WTC11 (cell line): ENCODE results near the gene DCTN5. TPM values are rescaled to one million over a fixed set of nuclear protein-coding genes. Genes with fewer than 3 reads are reported as not detected.

Experiments
- ATAC-seq: fragments of 200-7000 bp; cut with Tn5 transposase; 2 replicates; pipeline ENCODE4 v1.10.0; 2021; ENCODE audit warnings: mild to moderate bottlenecking, moderate library complexity
- CTCF ChIA-PET: fragments of 300-600 bp; sonication (Branson Sonifier 250); formaldehyde crosslinking; loops from one replicate; lab custom pipeline; 2021; ENCODE audit warnings: antibody characterized with exemption; lab: Charles Lee
- POLR2A ChIA-PET: fragments of 350-600 bp; sonication (Branson Sonifier 250); formaldehyde crosslinking; loops from one replicate; lab custom pipeline; 2021; ENCODE audit warnings: antibody characterized with exemption; lab: Charles Lee
- DNase-seq: peaks from one replicate; pipeline ENCODE4 v3.0.0; 2021; ENCODE audit warnings: low spot score
- H3K27ac Mint-ChIP-seq: 2 replicates; pipeline ENCODE4 v1.8.0; 2021; ENCODE audit warnings: mixed read lengths
- H3K27me3 Mint-ChIP-seq: 2 replicates; pipeline ENCODE4 v1.8.0; 2021; ENCODE audit warnings: low read depth, mild to moderate bottlenecking, moderate library complexity, mixed read lengths
- H3K36me3 Mint-ChIP-seq: 2 replicates; pipeline ENCODE4 v1.8.0; 2021; ENCODE audit warnings: mixed read lengths
- H3K4me1 Mint-ChIP-seq: 2 replicates; pipeline ENCODE4 v1.8.0; 2022; ENCODE audit warnings: mixed read lengths
- H3K4me3 Mint-ChIP-seq: 2 replicates; pipeline ENCODE4 v1.8.0; 2021; ENCODE audit warnings: mild to moderate bottlenecking, moderate library complexity, mixed read lengths
- H3K9me3 Mint-ChIP-seq: 2 replicates; pipeline ENCODE4 v1.8.0; 2021; ENCODE audit warnings: mixed read lengths
- CBFB ChIP-seq: sonication (generic); formaldehyde crosslinking; IDR thresholded peaks from 2 replicates; pipeline ENCODE4 v1.8.1; 2022; ENCODE audit warnings: mild to moderate bottlenecking, low read depth, missing genetic modification reagents
- CREB1 ChIP-seq: sonication (generic); formaldehyde crosslinking; IDR thresholded peaks from 2 replicates; pipeline ENCODE4 v1.8.0; 2023; ENCODE audit warnings: mild to moderate bottlenecking, missing genetic modification reagents
- ELF4 ChIP-seq: sonication (generic); formaldehyde crosslinking; IDR thresholded peaks from 2 replicates; pipeline ENCODE4 v1.8.1; 2022; ENCODE audit warnings: low read depth, mild to moderate bottlenecking, moderate library complexity, missing genetic modification reagents
- EMX1 ChIP-seq: fragments of 250-450 bp; sonication (Bioruptor Pico); IDR thresholded peaks from 2 replicates; pipeline ENCODE4 v1.8.0; 2021; ENCODE audit warnings: mild to moderate bottlenecking
- ETV6 ChIP-seq: sonication (generic); formaldehyde crosslinking; IDR thresholded peaks from 2 replicates; pipeline ENCODE4 v1.8.1; 2022; ENCODE audit warnings: mild to moderate bottlenecking, missing genetic modification reagents
- GRHL2 ChIP-seq: fragments of 250-450 bp; sonication (Bioruptor Pico); IDR thresholded peaks from 2 replicates; pipeline ENCODE4 v1.8.0; 2022; ENCODE audit warnings: mild to moderate bottlenecking, moderate library complexity; ENCODE audit not compliant: insufficient replicate concordance, severe bottlenecking
- GTF2I ChIP-seq: fragments of 250-450 bp; sonication (Bioruptor Pico); conservative IDR thresholded peaks from 2 replicates; pipeline ENCODE4 v1.4.0; 2021; ENCODE audit warnings: mild to moderate bottlenecking
- HMGA2 ChIP-seq: fragments of 250-450 bp; sonication (Bioruptor Pico); IDR thresholded peaks from 2 replicates; pipeline ENCODE4 v1.4.0; 2021; ENCODE audit warnings: mild to moderate bottlenecking, moderate library complexity
- NR2C2 ChIP-seq: sonication (generic); formaldehyde crosslinking; IDR thresholded peaks from 2 replicates; pipeline ENCODE4 v1.8.0; 2022; ENCODE audit warnings: mild to moderate bottlenecking, missing genetic modification reagents
- PRRX2 ChIP-seq: fragments of 250-450 bp; sonication (Bioruptor Pico); IDR thresholded peaks from 2 replicates; pipeline ENCODE4 v1.8.0; 2021; ENCODE audit warnings: mild to moderate bottlenecking
- SMAD3 ChIP-seq: sonication (generic); formaldehyde crosslinking; IDR thresholded peaks from 2 replicates; pipeline ENCODE4 v1.8.0; 2022; ENCODE audit warnings: missing genetic modification reagents, mild to moderate bottlenecking, borderline replicate concordance
- ZNF232 ChIP-seq: sonication (generic); formaldehyde crosslinking; IDR thresholded peaks from 2 replicates; pipeline ENCODE4 v1.8.0; 2022; ENCODE audit warnings: mild to moderate bottlenecking, missing genetic modification reagents
- ZNF423 ChIP-seq: fragments of 250-450 bp; sonication (Bioruptor Pico); IDR thresholded peaks from 2 replicates; pipeline ENCODE4 v2.1.2; 2022; ENCODE audit warnings: mild to moderate bottlenecking, moderate library complexity
- ZNF671 ChIP-seq: fragments of 250-450 bp; sonication (Bioruptor Pico); IDR thresholded peaks from 2 replicates; pipeline ENCODE4 v1.8.0; 2021; ENCODE audit warnings: mild to moderate bottlenecking
- total RNA-seq: library from RNA; stranded (reverse); gene quantifications from 3 replicates; pipeline ENCODE4 v1.2.3, GENCODE V29; 2021
- TF ChIP-seq, protein P1 (sequence below): fragments of 250-450 bp; sonication (Bioruptor Pico); IDR thresholded peaks from 2 replicates; pipeline ENCODE4 v1.8.0; 2021; ENCODE audit warnings: mild to moderate bottlenecking
- TF ChIP-seq, protein P2 (sequence below): sonication (generic); formaldehyde crosslinking; IDR thresholded peaks from 2 replicates; pipeline ENCODE4 v1.8.0; 2022; ENCODE audit warnings: mild to moderate bottlenecking, missing genetic modification reagents
- TF ChIP-seq, protein P3 (sequence below): sonication (generic); formaldehyde crosslinking; IDR thresholded peaks from 2 replicates; pipeline ENCODE4 v1.8.1; 2023; ENCODE audit warnings: mild to moderate bottlenecking, moderate library complexity, missing genetic modification reagents
- TF ChIP-seq, protein P4 (sequence below): sonication (generic); formaldehyde crosslinking; IDR thresholded peaks from 2 replicates; pipeline ENCODE4 v1.8.1; 2022; ENCODE audit warnings: mild to moderate bottlenecking, moderate library complexity, missing genetic modification reagents
- TF ChIP-seq, protein P5 (sequence below): sonication (generic); formaldehyde crosslinking; conservative IDR thresholded peaks from 2 replicates; pipeline ENCODE4 v1.8.1; 2023; ENCODE audit warnings: mild to moderate bottlenecking, low read depth, missing genetic modification reagents, moderate library complexity
- TF ChIP-seq, protein P6 (sequence below): sonication (generic); formaldehyde crosslinking; IDR thresholded peaks from 2 replicates; pipeline ENCODE4 v1.8.0; 2022; ENCODE audit warnings: mild to moderate bottlenecking, missing genetic modification reagents
- TF ChIP-seq, protein P7 (sequence below): fragments of 250-450 bp; sonication (Bioruptor Pico); IDR thresholded peaks from 2 replicates; pipeline ENCODE4 v1.9.0; 2021; ENCODE audit warnings: moderate library complexity, mild to moderate bottlenecking, inconsistent platforms, borderline replicate concordance

Gene DCTN5
- total RNA-seq, 1 experiment from 2014 or later: 65.8 TPM

DNA sequence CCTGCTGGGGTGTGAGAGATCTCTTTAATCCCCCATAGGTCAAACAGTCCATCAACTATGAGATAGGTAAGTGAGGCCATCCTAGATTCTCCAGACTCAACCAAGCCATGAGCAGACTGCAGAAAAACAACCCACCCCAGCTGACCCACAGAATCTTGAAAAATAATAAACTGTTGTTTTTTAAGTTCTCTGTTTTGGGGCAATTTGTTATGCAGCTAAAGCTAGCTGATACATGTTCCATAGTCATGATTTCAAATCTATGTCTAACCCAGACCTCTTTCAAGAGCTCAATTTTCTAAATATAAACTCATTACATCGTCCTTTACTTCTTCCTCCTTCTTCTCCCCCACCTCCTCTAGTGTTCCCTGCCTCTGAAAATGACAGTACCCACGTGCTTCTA lies 61.7 kb downstream of the DCTN5 start:
- ATAC-seq (no peak), DNase-seq (no peak)
- TF ChIP-seq, protein P1, sequence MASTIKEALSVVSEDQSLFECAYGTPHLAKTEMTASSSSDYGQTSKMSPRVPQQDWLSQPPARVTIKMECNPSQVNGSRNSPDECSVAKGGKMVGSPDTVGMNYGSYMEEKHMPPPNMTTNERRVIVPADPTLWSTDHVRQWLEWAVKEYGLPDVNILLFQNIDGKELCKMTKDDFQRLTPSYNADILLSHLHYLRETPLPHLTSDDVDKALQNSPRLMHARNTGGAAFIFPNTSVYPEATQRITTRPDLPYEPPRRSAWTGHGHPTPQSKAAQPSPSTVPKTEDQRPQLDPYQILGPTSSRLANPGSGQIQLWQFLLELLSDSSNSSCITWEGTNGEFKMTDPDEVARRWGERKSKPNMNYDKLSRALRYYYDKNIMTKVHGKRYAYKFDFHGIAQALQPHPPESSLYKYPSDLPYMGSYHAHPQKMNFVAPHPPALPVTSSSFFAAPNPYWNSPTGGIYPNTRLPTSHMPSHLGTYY (CRISPR knock-in tag): no peak
- TF ChIP-seq, protein P2, sequence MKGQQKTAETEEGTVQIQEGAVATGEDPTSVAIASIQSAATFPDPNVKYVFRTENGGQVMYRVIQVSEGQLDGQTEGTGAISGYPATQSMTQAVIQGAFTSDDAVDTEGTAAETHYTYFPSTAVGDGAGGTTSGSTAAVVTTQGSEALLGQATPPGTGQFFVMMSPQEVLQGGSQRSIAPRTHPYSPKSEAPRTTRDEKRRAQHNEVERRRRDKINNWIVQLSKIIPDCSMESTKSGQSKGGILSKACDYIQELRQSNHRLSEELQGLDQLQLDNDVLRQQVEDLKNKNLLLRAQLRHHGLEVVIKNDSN (CRISPR knock-in tag): no peak
- TF ChIP-seq ETV6 (CRISPR knock-in tag) (no peak), HMGA2 (CRISPR knock-in tag) (no peak), GRHL2 (no peak), PRRX2 (CRISPR knock-in tag) (no peak), EMX1 (CRISPR knock-in tag) (no peak), NR2C2 (no peak), ZNF232 (CRISPR knock-in tag) (no peak)
- TF ChIP-seq, protein P3, sequence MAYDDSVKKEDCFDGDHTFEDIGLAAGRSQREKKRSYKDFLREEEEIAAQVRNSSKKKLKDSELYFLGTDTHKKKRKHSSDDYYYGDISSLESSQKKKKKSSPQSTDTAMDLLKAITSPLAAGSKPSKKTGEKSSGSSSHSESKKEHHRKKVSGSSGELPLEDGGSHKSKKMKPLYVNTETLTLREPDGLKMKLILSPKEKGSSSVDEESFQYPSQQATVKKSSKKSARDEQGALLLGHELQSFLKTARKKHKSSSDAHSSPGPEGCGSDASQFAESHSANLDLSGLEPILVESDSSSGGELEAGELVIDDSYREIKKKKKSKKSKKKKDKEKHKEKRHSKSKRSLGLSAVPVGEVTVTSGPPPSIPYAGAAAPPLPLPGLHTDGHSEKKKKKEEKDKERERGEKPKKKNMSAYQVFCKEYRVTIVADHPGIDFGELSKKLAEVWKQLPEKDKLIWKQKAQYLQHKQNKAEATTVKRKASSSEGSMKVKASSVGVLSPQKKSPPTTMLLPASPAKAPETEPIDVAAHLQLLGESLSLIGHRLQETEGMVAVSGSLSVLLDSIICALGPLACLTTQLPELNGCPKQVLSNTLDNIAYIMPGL (CRISPR knock-in tag): no peak
- H3K36me3 Mint-ChIP-seq: peaks cover 7% of the 10 kb centered on the region
- H3K27me3 Mint-ChIP-seq: peaks cover 16% of the 10 kb centered on the region
- H3K9me3 Mint-ChIP-seq: peaks cover 12% of the 10 kb centered on the region
- no peak overlapping the region for H3K4me3 Mint-ChIP-seq
- CTCF ChIA-PET: no interaction called here
- POLR2A ChIA-PET: no interaction called here
- no peak overlapping the region for H3K27ac Mint-ChIP-seq
- H3K4me1 Mint-ChIP-seq: peaks cover 13% of the 10 kb centered on the region

DNA sequence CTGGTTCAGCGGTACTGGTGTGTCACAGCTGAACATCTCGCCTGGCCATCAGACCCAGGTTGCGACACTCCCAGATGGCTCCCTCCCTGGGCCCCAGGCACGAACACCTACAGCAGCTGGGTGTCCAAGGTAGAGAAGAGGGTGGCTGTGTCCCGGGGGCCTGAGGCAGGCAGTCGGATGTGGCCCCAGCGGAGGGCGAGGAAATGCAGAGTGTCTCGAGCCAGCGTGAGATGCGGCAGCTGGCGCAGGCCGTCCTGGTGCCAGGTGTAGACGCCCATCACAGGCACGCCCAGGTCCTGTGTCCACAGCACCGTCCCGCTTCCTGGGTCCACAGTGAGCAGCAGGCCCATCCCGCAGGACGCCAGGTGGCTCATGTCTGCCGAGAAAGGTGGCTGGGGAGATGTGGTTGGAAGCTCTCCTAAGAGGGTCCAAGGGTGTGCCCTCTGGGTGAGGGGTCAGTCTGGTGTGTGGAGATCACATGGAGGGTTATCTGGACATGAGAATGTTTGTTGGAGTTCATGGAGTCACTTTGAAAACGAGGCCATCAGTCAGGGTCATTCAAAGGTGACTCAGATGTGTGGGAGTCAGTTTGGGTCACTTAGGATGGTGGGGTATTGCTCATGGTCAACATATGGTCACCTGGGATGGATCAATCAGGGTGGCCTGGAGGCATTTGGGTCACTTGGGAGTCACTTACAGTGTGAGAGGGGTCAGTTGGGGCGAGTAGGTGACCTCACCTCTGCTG lies 63.7 kb downstream of the DCTN5 start:
- DNase-seq (no peak), ATAC-seq (no peak)
- H3K36me3 Mint-ChIP-seq: peaks cover 18% of the 10 kb centered on the region
- H3K27me3 Mint-ChIP-seq: peaks cover 26% of the 10 kb centered on the region
- ChIA-PET CTCF (no interaction called here), POLR2A (no interaction called here)
- peaks cover 13% of the 10 kb centered on the region for H3K4me1 Mint-ChIP-seq
- H3K4me3 Mint-ChIP-seq: no peak overlapping the region
- H3K27ac Mint-ChIP-seq: no peak overlapping the region
- peaks cover 27% of the 10 kb centered on the region for H3K9me3 Mint-ChIP-seq
- TF ChIP-seq ELF4: no peak
- no peak for TF ChIP-seq CREB1
- TF ChIP-seq, protein P2 (CRISPR knock-in tag): no peak
- TF ChIP-seq, protein P4, sequence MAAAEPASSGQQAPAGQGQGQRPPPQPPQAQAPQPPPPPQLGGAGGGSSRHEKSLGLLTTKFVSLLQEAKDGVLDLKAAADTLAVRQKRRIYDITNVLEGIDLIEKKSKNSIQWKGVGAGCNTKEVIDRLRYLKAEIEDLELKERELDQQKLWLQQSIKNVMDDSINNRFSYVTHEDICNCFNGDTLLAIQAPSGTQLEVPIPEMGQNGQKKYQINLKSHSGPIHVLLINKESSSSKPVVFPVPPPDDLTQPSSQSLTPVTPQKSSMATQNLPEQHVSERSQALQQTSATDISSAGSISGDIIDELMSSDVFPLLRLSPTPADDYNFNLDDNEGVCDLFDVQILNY (CRISPR knock-in tag): no peak
- TF ChIP-seq CBFB (CRISPR knock-in tag): no peak
- TF ChIP-seq, protein P5, sequence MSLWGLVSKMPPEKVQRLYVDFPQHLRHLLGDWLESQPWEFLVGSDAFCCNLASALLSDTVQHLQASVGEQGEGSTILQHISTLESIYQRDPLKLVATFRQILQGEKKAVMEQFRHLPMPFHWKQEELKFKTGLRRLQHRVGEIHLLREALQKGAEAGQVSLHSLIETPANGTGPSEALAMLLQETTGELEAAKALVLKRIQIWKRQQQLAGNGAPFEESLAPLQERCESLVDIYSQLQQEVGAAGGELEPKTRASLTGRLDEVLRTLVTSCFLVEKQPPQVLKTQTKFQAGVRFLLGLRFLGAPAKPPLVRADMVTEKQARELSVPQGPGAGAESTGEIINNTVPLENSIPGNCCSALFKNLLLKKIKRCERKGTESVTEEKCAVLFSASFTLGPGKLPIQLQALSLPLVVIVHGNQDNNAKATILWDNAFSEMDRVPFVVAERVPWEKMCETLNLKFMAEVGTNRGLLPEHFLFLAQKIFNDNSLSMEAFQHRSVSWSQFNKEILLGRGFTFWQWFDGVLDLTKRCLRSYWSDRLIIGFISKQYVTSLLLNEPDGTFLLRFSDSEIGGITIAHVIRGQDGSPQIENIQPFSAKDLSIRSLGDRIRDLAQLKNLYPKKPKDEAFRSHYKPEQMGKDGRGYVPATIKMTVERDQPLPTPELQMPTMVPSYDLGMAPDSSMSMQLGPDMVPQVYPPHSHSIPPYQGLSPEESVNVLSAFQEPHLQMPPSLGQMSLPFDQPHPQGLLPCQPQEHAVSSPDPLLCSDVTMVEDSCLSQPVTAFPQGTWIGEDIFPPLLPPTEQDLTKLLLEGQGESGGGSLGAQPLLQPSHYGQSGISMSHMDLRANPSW (CRISPR knock-in tag): no peak
- no peak for TF ChIP-seq GTF2I (CRISPR knock-in tag)
- TF ChIP-seq SMAD3 (CRISPR knock-in tag): no peak
- TF ChIP-seq ZNF671 (CRISPR knock-in tag): no peak
- TF ChIP-seq, protein P6, sequence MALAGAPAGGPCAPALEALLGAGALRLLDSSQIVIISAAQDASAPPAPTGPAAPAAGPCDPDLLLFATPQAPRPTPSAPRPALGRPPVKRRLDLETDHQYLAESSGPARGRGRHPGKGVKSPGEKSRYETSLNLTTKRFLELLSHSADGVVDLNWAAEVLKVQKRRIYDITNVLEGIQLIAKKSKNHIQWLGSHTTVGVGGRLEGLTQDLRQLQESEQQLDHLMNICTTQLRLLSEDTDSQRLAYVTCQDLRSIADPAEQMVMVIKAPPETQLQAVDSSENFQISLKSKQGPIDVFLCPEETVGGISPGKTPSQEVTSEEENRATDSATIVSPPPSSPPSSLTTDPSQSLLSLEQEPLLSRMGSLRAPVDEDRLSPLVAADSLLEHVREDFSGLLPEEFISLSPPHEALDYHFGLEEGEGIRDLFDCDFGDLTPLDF (CRISPR knock-in tag): no peak
- TF ChIP-seq, protein P7, sequence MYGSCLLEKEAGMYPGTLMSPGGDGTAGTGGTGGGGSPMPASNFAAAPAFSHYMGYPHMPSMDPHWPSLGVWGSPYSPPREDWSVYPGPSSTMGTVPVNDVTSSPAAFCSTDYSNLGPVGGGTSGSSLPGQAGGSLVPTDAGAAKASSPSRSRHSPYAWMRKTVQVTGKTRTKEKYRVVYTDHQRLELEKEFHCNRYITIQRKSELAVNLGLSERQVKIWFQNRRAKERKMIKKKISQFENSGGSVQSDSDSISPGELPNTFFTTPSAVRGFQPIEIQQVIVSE (CRISPR knock-in tag): no peak
- no peak for TF ChIP-seq ZNF423 (CRISPR knock-in tag)
